C1 segment of cervical spinal cord (tissue), 14 donors: Measurements from ENCODE around the gene CLSTN3.

Source experiments
- DNase-seq, 14 donors: peaks; one replicate each; lab custom pipeline; 2025; lab: John Stamatoyannopoulos, UW

The CLSTN3 gene

GRCh38 chr12:7188562-7189397 is 58.6 kb downstream of the CLSTN3 start:
- peak in 12 of 14 donors; percentile 8 to 81 (median 52) for DNase-seq

- DNase-seq: peak in 13 of 14 donors; percentile 58 to 90 (median 83)
Measured at GRCh38 chr12:7189398-7190267, 59.5 kb downstream of the CLSTN3 start, which contains the start of gene PEX5. PEX5 (plus strand) TSS chr12:7189686; CDS start chr12:7190378, 692 bp downstream.

GRCh38 chr12:7190268-7191055 is 60.3 kb downstream of the CLSTN3 start:
- DNase-seq: peak in 8 of 14 donors; percentile 23 to 69 (median 40)

- no peak for DNase-seq
Measured at GRCh38 chr12:7193674-7194073, 63.5 kb downstream of the CLSTN3 start.

GRCh38 chr12:7197841-7198240 is 67.7 kb downstream of the CLSTN3 start:
- no peak for DNase-seq

GRCh38 chr12:7203109-7203508 is 72.9 kb downstream of the CLSTN3 start:
- DNase-seq: no peak

GRCh38 chr12:7205091-7205490 is 74.9 kb downstream of the CLSTN3 start:
- DNase-seq: no peak

GRCh38 chr12:7206691-7207090 is 76.5 kb downstream of the CLSTN3 start:
- DNase-seq: no peak

GRCh38 chr12:7207866-7208625 is 77.9 kb downstream of the CLSTN3 start:
- no peak for DNase-seq
